NCI-H1092 (cell line): Measurements from ENCODE around the gene EME2.
"Not testable (repeated sequence)": the region's sequence is repeated elsewhere in the genome, so short reads cannot be mapped to it uniquely, and the experiment has no call there.

Experiments used
- DNase-seq: peaks from one replicate; lab custom pipeline; 2025; lab: John Stamatoyannopoulos, UW

Gene EME2, protein sequence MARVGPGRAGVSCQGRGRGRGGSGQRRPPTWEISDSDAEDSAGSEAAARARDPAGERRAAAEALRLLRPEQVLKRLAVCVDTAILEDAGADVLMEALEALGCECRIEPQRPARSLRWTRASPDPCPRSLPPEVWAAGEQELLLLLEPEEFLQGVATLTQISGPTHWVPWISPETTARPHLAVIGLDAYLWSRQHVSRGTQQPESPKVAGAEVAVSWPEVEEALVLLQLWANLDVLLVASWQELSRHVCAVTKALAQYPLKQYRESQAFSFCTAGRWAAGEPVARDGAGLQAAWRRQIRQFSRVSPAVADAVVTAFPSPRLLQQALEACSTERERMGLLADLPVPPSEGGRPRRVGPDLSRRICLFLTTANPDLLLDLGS

DNA sequence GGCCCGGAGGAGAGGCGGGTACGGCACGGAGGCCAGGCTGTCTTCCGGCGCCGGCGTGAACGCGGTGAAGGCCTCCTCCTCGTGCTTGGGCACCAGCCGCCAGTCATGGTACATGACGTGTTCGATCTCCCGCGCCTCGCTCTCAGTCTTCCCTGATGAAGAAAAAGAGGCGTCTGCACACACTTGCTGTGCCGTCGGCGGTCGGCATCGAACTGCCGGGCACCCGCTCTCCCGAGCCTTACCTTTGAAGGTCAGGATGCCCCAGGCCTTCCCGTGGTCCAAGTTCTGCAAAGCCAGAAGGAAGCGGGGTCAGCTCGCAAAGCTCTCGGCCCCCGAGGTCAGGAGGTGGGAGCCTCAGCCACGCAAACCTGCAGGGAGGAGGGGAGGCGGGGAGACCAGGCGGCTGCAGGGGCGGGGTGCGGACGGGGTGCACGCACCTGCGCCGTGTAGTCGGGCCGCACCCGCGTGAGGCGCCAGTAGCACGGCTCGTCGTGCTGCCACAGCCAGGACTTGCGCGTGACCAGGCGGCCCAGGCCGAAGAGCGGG is at the start of gene EME2:
Gene EME2 (plus strand): TSS at position 449 of the 546 bp plus-strand sequence. CDS start 418 bp downstream, outside the sequence.
- DNase-seq, result no peak

DNA sequence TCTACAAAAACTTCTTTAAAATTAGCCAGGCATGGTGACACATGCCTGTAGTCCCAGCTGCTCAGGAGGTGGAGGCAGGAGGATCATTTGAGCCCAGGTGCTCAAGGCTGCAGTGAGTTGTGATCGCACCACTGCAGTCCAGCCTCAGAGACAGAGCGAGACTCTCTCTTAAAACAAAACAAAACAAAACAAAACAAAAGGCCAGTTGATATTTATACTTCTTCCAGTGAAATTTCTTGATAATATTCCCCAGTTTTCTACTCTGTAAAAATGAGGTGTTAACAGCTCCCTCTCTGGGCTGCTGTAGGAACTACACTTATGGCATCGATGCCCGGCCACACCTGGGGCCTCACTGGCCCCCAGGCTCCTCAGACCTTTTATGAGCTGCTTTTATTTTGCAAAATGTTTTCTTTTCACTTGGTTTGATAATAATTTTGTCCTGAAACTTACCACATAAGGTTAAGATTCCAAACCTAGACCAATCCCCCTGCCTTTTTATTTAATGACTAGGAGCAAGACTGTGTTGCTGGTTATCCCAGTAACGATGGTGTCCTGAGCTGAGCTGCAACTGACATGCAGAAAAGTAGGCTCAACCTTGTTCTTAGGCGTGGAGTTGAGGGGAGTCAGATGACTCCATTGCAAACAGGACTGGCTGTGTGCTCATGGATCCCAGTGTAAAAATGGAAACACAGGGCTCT is 49.0 kb upstream of the EME2 start:
- no peak for DNase-seq

DNA sequence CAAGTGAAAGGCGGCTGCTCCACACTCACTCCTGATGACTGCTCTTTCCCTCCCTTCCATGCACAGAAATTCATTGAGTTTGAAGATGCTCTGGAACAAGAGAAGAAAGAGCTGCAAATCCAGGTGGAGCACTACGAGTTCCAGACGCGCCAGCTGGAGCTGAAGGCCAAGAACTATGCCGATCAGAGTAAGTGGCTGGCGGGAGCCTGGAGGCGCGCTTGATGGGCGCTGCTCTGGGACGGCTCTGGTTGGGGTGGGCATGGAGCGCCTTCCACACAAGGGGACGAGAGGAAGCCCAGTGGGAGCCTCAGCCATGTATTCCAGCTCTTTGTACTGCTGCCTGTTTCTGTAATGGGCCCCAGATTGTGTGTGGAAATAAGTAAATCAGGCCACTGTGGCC is 48.1 kb upstream of the EME2 start:
- no peak for DNase-seq

DNA sequence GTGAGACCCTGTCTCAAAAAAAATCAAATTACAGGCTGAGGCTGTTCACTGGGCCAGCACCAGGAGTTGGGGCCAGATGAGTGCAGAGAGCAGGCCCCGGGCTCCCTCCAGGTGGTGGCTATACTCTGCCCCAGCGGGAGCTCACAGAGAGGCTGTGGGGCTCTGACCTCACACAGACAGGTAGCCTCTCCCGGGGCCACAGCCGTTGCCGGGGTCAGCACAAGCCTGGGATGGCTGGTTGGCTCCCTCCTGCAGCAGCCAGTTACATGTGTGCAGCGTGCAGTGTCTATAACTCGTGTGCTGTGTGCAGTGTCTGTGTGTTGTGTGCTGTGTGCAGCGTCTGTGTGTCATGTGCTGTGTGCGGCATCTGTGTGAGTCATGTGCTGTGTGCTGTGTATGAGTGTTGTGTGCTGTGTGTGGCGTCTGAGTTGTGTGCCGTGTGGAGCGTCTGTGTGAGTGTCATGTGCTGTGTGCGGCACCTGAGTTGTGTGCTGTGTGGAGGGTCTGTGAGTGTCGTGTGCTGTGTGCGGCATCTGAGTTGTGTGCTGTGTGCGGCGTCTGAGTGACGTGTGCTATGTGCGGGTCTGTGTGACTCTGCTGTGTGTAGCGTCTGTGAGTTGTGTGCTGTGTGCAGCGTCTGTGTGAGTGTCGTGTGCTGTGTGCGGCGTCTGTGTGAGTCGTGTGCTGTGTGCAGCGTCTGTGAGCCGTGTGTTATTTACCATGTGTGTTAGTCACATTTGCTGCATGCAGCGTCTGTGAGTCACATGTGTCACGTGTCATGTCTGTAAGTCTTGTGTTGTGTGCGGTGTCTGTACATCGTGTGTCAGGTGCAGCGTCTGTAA is 45.7 kb upstream of the EME2 start:
- no peak for DNase-seq

DNA sequence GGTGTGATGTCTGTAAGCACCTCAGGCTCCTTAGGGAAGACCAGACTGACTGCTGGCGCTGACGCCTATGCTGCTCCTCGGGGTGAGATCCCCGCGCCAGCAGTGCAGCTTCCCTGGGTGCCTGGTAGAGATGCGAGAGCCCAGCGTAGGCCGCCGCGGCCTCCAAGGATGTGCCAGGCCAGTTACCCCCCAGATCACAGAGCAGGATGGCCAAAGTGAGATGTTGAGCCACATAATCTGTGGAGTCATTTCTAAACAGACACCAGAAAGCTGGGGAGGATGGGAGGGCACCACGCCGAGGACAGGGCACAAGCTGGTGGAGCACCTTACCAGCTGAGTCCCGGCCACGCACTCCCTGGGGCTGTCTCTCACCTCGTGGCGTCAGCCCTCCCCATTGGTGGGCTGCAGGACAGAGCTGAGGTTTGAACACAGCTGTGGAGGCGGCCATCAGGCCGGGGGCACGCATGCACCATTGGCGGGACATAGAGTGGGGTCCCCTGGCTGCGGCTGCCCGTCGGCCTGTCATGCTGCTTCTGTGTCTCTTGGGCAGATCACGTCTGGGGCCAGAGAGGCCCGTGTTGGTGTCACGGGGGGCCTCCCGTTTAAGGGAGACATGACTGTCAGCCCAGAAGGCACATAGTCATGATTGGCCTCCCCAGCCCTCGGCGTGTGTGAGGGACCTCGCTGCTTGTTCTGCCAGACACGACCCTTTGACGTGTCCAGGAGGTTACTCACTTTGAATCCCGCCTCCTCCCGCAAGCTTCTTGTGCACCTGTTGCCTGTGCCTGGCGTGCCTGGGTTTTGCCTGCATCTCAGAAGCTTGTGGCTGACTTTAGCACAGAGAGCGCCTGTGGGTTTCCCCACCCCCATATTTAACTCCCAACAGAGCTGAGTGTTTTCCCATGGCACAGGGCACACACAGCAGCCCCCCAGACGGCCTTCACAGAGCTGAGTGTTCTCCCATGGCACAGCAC is 44.7 kb upstream of the EME2 start:
- no peak for DNase-seq

DNA sequence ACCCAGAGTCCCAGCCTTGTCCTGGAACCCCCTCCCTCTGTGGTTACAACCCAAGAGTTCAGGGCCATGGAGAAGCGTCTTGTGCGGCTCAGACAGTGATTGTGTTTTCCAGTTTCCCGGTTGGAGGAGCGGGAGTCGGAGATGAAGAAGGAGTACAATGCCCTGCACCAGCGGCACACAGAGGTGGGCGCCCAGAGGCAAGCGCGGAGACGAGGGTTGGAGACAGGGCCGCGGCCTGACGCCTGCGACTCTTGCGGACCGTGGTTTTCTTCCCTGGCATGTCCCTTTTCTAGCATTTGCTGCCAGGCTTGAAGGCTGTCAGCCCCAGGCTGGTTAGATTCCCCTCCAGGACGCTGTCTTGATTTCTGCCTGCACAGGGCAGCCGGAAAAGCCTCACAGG is 43.6 kb upstream of the EME2 start:
- DNase-seq, result no peak

DNA sequence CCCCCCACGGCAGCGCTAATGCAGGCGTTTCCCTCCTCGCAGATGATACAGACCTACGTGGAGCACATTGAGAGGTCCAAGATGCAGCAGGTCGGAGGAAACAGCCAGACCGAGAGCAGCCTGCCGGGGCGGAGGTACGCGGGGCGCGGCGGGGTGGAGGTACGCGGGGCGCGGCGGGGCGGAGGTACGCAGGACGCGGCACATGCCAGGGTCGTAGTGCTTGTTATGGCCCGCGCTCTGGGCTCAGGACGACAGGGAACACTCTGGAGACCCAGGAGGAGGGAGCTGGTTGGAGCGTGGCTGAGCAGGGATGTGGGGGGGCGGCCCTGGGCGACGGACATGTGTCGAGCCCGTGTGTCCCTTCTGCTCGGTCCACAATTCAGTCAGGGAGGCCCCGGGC is 43.2 kb upstream of the EME2 start:
- no peak for DNase-seq

DNA sequence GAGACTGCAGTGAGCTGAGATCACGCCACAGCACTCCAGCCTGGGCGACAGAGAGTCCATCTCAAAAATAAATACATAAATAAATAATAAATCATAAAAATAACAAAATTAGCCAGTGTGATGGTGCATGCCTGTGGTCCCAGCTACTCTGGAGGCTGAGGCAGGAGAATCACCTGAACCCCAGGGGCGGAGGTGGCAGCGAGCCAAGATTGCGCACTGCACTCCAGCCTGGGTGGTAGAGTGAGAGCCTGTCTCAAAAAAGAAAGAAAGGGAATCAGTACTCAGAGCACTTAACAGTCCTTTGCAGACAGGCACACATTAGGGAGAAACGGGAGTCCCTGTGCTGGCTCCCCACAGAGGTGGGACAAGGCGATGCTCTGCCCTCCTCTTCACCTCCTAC is 41.5 kb upstream of the EME2 start:
- no peak for DNase-seq

DNA sequence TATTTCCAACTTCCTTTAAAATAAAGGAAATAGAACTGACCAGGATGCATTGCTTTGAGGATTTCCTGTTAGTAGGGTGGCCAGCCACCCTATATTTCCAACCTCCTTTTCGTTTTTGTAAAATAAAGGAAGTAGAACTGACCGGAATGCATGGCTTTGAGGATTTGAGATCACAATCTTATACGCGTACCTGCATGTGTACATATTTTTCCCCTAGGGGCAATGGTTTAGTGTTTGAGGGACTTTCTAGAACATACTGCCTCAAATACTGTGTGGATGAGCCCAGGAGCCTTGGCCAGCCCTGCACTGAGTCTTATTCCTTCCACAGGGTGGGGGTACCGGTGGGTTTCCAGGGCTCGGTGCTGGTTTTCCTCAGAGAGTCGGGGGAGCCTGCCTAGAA is 41.0 kb upstream of the EME2 start:
- no peak for DNase-seq

DNA sequence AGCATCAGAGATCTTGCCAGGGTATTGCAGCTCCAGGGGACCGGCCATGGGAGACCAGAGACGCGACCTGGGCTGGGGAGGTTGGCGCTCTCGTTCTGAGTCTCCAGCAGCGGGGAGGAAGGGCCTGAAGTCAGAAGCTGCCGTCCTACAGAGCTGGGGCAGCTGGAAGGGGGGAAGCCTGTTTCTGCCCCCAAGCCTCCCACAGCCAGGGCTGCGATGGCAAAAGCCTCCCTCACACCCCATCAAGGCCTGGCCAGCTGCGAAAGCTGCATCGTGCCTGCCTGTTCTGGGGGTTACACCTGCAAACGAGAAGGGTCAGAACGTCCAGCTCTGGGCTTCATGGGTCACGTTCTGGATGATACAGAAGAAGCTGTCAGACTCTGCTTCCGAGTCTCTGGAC is 40.5 kb upstream of the EME2 start:
- DNase-seq, result no peak

DNA sequence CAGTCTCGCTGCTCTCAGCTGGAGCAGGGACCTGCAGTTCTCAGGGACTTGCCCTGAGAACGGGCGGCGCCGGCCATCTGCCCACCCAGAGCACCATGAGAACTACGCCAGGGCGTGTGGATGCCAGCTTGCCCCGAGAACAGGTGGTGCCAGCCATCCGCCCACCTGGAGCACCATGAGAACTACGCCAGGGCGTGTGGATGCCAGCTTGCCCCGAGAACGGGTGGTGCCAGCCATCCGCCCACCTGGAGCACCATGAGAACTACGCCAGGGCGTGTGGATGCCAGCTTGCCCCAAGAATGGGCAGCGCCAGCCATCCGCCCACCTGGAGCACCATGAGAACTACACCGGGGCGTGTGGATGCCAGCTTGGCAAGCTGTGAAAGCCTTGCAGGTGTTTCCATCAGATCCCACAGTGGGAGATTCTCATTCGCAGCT is 40.0 kb upstream of the EME2 start:
- DNase-seq, result not testable (repeated sequence)

DNA sequence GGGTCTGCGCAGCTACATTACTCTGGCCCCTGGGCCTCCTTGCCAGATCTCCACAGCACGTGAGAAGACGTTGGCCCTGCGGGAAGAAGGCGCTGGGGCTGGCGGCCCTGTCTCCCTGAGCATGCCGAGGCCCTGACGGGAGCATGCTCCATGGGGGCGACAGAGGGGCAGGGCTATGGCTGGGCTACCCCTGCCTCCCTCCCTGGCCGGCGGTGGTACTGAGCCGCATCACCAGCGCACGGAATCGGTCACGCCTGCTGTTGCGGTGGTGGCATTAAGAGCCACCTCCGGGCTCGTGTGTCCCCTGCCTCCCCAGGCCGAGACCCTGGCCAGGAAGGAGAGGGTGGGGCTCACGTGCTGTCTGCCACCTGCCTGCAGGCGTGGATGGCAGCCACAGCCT is 38.5 kb upstream of the EME2 start:
- DNase-seq, result no peak

DNA sequence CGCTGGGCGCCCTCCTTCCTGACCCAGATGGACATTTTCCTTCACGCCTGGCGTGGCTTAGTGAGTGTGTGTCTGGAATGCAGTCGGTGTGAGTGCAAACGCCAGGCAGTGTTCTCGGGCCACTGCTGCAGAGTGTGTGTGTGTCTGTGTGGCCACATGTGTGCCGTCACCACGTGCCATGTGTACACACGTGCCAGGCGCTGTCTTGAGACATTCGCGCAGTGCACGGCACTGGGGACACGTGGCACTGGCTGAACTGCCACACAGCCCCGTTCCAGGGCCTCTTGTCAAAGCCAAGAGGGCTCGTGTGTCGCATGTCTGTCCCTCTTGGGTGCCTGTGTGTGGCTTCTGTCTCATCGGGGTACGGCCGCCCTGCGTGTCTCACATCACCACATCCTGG is 37.8 kb upstream of the EME2 start:
- no peak for DNase-seq

DNA sequence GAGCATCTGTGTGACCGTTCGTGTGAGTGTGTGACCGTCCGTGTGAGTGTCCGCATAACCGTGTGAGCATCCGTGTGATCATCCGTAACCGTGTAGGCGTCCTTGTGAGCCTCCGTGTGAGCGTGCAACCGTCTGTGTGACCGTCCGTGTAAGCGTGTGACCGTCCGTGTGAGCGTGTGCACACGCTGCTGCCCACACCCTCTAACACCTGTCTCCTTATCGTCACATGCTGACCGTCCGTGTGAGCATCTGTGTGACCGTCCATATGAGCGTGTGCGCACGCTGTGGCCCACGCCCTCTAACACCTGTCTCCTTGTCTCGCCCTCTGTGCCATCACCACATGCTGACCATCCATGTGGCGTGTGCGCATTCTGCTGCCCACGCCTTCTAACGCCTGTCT is 32.4 kb upstream of the EME2 start:
- DNase-seq, result no peak

DNA sequence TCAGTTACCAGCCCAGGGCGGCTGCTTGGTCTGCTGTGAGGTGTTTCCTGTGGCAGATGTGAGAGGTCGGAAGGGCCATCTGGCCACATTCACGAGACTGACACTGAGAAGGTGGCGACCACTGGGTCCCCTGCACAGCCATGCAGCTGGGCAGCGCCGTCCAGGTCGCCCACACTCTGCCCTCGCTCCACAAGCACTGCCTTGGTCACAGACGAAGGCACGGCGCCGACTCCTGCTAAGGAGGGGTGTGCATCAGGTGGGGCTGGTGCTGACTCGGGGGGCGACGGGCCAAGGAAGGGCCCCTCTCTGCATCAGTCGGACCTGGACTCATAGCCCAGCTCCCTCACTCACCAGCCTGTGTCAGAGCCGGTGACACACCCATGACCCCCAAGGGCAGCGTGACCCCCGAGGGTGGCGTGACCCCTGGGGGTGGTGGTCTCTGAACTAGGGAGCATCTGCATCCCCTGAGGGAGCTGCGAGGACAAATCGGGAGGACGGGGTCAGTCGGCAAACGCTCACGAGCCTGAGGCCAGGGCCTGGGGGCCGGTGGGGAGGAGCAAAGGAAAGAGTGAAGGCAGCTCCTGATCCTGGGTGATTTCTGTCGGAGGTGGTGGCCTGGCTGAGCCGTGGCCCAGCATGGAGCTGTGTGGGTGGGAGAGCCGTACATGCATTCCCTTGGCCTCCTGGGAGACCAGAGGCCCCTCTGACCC is 31.7 kb upstream of the EME2 start:
- no peak for DNase-seq

DNA sequence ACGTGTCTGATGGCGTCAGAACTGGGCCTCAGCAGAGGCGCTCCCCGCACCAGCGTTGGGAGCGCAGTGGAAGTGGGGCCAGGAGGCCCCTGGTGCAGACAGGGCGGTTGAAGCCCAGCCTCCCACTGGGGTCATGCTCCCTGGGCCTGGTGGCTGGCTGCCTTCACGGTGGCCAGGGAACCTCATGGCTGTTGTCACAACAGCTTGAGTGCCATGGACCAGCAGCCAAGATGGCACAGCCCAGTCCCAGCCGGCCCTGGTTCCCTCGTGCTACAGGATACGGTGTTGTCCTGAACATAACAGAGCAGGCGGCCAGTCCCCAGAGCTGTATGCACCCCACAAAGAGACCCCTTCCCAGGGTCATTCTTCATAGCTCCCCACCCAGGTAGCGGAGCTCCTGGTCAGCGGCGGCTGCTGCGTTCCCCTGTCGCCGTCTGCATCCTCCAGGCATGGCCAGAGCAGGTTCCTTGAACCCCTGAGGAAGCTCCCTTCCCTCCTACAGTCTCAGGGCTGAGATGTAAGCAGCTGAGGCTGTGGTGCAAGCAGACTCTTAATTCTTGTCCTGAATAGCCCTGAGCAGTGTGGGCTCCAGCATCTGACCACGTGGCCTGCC is 31.0 kb upstream of the EME2 start:
- DNase-seq, result no peak

DNA sequence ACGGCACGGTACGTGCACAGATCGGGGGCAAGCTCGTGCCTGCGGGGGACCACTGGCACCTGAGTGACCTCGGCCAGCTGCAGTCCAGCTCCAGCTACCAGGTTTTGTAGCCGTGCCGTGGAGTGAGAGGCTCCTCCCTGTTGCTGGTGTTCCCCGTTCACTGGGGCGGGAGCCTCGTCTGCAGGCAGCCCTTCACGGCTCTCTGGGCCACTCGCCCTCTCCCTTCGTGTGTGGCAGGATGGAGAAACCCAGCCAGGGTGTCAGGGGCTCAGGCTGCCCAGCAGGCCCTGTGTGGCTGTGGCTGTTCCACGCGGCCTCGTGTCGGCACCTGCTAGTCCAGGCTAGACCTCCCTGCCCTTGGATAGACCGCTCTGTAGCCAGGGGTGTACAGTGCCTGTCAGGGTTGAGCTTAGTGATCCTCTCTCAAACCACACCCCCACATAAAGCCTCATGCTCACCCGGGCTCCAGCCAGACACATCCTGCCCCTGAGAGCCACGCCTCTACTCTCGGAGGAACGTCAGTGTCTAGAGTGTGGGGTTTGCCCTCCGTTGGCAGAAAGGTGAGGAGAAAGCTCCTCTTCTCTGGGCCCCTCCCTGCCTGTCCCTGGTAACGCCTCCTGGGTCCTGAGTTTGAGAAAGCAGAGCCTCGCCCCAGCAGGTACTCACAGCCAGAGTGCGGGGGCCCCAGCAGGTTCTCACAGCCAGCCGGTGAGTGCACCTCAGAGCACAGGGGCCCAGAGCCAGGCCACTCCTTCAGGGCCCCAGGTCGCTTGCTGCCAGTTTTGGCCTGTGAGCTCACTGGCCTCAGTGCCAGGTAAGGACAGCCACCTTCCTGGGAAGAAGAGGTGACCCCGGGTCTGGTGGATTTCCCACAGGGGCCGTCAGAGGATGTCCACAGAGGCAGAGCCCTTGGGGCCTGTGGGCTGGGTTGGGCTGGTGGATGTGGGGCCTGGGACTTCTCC is 29.0 kb upstream of the EME2 start:
- no peak for DNase-seq

DNA sequence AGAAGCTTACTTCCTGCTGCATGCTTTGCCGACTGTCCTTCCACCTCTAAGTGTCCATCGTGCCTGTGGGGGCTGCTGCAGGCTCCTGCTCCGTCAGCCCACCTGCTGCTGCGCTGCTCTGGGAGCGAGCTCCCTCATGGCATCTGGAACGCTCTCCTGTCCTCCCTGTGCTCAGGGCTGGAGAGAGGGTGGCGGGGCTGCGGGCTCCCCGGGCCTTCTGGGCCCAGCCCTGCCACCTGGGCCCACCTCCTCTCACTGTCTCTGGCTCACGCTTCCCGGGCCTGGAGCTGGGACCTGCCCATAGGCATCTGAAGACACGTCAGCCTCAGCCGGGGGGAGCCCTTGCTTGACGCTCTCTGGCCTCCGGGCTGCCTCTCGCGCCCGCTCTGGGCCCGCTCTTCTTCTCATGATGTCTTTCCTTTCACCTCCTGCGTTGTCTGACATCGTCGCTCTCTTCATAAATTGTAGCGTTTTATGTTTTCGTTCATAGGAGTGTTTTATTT is 28.2 kb upstream of the EME2 start:
- DNase-seq, result no peak
